Loucy (cell line): ENCODE data around the gene SLC7A9.
"Not testable (repeated sequence)": the region's sequence is repeated elsewhere in the genome, so short reads cannot be mapped to it uniquely, and the experiment has no call there.

Source experiments
- EZH2phosphoT487 ChIP-seq: fragments of 200-600 bp; IDR thresholded peaks from 2 replicates; pipeline ENCODE4 v1.6.1; 2018; ENCODE audit warnings: antibody characterized with exemption, mild to moderate bottlenecking, moderate library complexity, borderline replicate concordance
- TF ChIP-seq, protein P1 (sequence below): fragments of 200-600 bp; sonication (generic); conservative IDR thresholded peaks from 2 replicates; pipeline ENCODE4 v1.5.1; 2014; ENCODE audit warnings: mild to moderate bottlenecking, antibody characterized with exemption, low read length

DNA sequence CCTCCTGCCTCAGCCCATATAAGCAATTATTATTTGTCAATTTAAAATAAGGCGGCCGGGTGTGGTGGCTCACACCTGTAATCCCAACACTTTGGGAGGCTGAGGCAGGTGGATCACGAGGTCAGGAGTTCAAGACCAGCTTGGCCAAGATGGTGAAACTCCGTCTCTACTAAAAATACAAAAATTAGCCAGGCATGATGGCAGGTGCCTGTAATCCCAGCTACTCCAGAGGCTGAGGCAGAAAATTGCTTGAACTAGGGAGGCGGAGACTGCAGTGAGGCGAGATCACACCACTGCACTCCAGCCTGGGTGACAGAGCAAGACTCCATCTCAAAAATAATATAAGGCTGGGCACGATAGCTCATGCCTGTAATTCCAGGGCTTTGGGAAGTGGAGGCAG lies 12.7 kb downstream of the SLC7A9 start:
- TF ChIP-seq, protein P1, sequence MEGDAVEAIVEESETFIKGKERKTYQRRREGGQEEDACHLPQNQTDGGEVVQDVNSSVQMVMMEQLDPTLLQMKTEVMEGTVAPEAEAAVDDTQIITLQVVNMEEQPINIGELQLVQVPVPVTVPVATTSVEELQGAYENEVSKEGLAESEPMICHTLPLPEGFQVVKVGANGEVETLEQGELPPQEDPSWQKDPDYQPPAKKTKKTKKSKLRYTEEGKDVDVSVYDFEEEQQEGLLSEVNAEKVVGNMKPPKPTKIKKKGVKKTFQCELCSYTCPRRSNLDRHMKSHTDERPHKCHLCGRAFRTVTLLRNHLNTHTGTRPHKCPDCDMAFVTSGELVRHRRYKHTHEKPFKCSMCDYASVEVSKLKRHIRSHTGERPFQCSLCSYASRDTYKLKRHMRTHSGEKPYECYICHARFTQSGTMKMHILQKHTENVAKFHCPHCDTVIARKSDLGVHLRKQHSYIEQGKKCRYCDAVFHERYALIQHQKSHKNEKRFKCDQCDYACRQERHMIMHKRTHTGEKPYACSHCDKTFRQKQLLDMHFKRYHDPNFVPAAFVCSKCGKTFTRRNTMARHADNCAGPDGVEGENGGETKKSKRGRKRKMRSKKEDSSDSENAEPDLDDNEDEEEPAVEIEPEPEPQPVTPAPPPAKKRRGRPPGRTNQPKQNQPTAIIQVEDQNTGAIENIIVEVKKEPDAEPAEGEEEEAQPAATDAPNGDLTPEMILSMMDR: not testable (repeated sequence)
- TF ChIP-seq EZH2phosphoT487: not testable (repeated sequence)
